ENCODE results near the gene TRABD2B. TPM values are rescaled to one million over a fixed set of nuclear protein-coding genes. Genes with fewer than 3 reads are reported as not detected.

The TRABD2B gene
- total RNA-seq, 4 donors from 2014 or later = 0.83 to 2.6 (median 1.9) TPM

DNA sequence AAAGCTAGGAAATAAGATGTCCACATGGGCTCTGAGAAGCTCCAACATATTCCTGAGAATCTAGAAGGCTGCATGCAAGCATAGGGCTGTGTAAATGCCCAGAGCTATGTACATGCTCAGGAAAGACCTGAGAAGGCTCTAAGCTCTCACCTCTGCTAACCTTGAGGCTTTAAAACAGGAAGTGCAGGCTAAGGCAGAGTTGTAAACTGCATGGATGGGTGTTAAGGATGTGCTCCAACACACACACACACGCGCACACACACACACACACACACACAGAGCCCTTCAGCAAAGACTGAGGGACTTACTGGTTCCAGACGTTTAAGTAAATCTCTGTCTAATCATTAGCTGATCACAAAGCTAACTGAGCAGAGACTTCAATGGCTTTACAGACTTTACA lies 162.9 kb downstream of the TRABD2B start:
- no peak for DNase-seq (ENCODE audit: low spot score in 2 of 2)
- 61% methylated on average over 3 of the region's 3 CpGs for WGBS
- no peak for TF ChIP-seq EP300 (IDR thresholded peaks at IDR 0.05)
- no peak for TF ChIP-seq POLR2A (IDR thresholded peaks at IDR 0.05)
- no peak for TF ChIP-seq POLR2AphosphoS5 (IDR thresholded peaks at IDR 0.05)
- TF ChIP-seq, protein P1, sequence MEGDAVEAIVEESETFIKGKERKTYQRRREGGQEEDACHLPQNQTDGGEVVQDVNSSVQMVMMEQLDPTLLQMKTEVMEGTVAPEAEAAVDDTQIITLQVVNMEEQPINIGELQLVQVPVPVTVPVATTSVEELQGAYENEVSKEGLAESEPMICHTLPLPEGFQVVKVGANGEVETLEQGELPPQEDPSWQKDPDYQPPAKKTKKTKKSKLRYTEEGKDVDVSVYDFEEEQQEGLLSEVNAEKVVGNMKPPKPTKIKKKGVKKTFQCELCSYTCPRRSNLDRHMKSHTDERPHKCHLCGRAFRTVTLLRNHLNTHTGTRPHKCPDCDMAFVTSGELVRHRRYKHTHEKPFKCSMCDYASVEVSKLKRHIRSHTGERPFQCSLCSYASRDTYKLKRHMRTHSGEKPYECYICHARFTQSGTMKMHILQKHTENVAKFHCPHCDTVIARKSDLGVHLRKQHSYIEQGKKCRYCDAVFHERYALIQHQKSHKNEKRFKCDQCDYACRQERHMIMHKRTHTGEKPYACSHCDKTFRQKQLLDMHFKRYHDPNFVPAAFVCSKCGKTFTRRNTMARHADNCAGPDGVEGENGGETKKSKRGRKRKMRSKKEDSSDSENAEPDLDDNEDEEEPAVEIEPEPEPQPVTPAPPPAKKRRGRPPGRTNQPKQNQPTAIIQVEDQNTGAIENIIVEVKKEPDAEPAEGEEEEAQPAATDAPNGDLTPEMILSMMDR (IDR thresholded peaks at IDR 0.05) = no peak

DNA sequence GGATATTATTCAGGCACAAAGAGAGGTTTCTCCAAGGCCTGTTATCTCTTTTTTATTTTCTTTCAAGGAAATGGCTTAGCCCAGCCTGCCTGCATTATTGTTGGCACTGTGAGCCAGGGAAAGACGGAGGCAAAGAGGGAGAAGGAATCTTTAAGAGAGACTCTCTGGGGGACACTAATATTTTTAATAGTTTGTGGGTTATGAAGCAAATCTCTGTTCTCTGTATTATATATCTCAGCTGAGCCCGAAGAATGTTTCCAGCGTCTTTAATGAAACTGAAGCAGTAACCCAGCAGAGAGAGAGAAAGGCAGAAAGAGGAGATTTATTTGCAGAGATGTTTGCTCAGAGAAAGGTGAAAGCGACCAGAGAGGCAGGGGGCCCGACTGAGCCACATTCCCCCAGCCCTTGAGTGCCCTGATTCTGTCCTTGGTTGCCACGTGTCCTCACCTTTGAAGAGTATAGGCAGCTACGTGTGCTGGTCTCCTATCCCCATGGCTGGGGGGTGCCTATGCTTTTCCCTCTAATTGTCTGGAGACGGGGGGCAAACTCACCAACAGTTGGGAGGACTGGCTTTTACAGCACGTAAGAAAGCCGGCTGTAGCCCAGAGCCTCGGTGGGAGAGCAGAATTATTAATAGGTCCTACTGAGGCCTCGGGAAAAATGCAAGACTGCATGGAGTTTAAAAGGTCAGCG lies 166.4 kb downstream of the TRABD2B start:
- DNase-seq (ENCODE audit: low spot score in 2 of 2) = no peak
- no peaks in the 10 kb centered on the region for H3K27me3 ChIP-seq
- H3K9me3 ChIP-seq = no peaks in the 10 kb centered on the region
- peaks cover 9% of the 10 kb centered on the region for H3K4me1 ChIP-seq
- H3K4me3 ChIP-seq = no peak overlapping the region
- 66% methylated on average over 13 of the region's 13 CpGs for WGBS
- no peak overlapping the region for H3K27ac ChIP-seq
- TF ChIP-seq EP300 (IDR thresholded peaks at IDR 0.05) = no peak
- no peak for TF ChIP-seq POLR2AphosphoS5 (IDR thresholded peaks at IDR 0.05)
- no peak for TF ChIP-seq POLR2A (IDR thresholded peaks at IDR 0.05)
- TF ChIP-seq, protein P1 (IDR thresholded peaks at IDR 0.05) = no peak
- H3K36me3 ChIP-seq = no peaks in the 10 kb centered on the region

More for the DNA sequence above, 162.9 kb downstream of the TRABD2B start:
- Histone ChIP-seq H3K9me3 (no peaks in the 10 kb centered on the region), H3K36me3 (no peaks in the 10 kb centered on the region), H3K4me1 (peaks cover 18% of the 10 kb centered on the region), H3K27ac (no peak overlapping the region), H3K4me3 (no peak overlapping the region), H3K27me3 (no peaks in the 10 kb centered on the region)

DNA sequence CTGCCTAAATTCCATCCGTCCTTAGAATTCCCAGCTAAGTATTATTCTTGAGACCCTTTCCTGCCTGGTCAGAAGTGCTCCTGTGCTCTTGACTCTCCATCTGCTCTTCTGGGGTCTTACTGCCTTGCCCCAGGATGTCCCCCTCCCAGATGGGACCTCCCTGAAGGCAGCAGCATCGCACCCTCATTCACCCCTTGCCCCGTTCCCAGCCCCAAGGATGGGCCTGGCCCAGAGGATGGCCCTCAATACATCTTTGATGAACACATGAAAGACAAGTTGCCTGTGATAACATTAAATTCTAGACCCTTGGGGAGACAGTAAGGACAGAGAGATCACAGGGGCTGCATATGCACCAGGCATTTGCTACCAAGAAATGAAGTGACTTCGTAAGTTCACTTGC lies 167.2 kb downstream of the TRABD2B start:
- Histone ChIP-seq H3K4me1 (peaks cover 17% of the 10 kb centered on the region), H3K9me3 (no peaks in the 10 kb centered on the region), H3K27me3 (no peaks in the 10 kb centered on the region), H3K27ac (no peak overlapping the region), H3K4me3 (no peak overlapping the region), H3K36me3 (no peaks in the 10 kb centered on the region)
- WGBS = 84% methylated on average over 4 of the region's 4 CpGs
- no peak for DNase-seq (ENCODE audit: low spot score in 2 of 2)
- TF ChIP-seq EP300 (IDR thresholded peaks at IDR 0.05) (no peak), POLR2AphosphoS5 (IDR thresholded peaks at IDR 0.05) (no peak), POLR2A (IDR thresholded peaks at IDR 0.05) (no peak)
- TF ChIP-seq, protein P1 (IDR thresholded peaks at IDR 0.05) = no peak

DNA sequence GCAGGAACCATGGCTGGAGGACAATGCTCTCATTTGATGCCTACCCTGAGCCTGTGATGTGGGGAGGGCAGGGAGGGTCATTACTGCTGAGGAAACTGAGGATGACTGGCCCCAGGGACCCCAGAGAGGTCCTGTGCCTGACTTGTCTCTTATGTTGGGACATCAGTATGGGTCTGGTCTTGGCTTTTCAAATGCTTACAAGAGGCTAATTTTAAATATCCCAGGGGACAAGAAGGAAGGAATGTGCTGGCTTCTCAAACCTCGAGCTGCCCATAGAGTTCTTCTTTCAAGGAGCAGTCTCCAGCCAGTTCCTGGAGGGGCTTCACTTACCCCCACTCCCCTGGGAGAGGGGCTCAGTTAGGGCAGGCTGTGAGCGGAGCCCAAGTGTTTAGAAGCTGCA lies 168.2 kb downstream of the TRABD2B start:
- DNase-seq (ENCODE audit: low spot score in 2 of 2) = no peak
- Histone ChIP-seq H3K4me3 (no peak overlapping the region), H3K27me3 (no peaks in the 10 kb centered on the region), H3K4me1 (peaks cover 28% of the 10 kb centered on the region), H3K36me3 (no peaks in the 10 kb centered on the region), H3K27ac (no peak overlapping the region), H3K9me3 (no peaks in the 10 kb centered on the region)
- 73% methylated on average over 2 of the region's 2 CpGs for WGBS
- no peak for TF ChIP-seq POLR2A (IDR thresholded peaks at IDR 0.05)
- TF ChIP-seq, protein P1 (IDR thresholded peaks at IDR 0.05) = no peak
- no peak for TF ChIP-seq POLR2AphosphoS5 (IDR thresholded peaks at IDR 0.05)
- no peak for TF ChIP-seq EP300 (IDR thresholded peaks at IDR 0.05)

DNA sequence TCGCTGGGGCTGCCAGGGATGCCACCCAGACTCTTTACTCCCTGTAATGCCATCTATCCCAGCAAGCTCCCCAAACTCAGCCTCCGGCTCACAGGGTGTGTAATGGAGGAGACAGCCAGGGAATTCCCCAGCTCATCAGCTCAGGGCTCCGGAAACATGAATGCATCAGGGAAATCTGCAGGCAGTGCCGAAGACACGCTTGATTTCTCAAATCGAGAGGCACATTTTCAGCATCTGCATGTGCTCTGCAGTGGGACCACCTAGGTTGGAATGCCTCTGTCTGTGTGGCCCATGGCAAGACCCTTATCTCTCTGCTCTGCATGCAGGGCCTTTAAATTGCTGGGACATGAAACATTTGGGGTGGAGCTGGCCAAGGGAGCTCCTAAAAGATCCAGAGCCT lies 170.1 kb downstream of the TRABD2B start:
- no peak overlapping the region for H3K4me3 ChIP-seq
- peaks cover 40% of the 10 kb centered on the region for H3K4me1 ChIP-seq
- TF ChIP-seq EP300 (IDR thresholded peaks at IDR 0.05) (no peak), POLR2A (IDR thresholded peaks at IDR 0.05) (no peak), POLR2AphosphoS5 (IDR thresholded peaks at IDR 0.05) (no peak)
- TF ChIP-seq, protein P1 (IDR thresholded peaks at IDR 0.05) = no peak
- no peaks in the 10 kb centered on the region for H3K27me3 ChIP-seq
- no CpG with 5 or more reads among the region's 6 CpGs for WGBS
- no peak for DNase-seq (ENCODE audit: low spot score in 2 of 2)
- no peaks in the 10 kb centered on the region for H3K36me3 ChIP-seq
- no peaks in the 10 kb centered on the region for H3K9me3 ChIP-seq
- no peak overlapping the region for H3K27ac ChIP-seq
